DMS153 (cell line): ENCODE data around the gene UVSSA.
"Not testable (repeated sequence)": the region's sequence is repeated elsewhere in the genome, so short reads cannot be mapped to it uniquely, and the experiment has no call there.

Source experiments
- DNase-seq: peaks from one replicate; lab custom pipeline; 2025; lab: John Stamatoyannopoulos, UW

The UVSSA gene

DNA sequence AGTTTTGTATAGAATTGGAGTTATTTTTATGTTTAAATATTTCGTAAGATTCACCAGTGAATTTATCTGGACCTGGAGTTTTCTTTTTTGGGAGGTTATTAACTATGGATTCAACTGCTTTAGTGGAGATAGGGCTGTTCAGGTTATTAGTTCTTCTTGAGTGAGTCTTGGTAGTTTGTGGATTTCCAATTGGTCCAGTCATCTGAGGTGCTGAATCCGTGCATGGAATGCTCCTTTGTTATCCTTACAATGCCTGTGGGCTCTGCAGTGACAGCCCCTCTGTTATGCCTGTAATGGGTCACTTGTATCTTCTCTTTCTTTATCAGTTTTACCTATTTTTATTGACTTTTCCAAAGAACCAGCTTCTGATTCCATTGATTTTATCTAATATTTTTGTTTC is 74.6 kb downstream of the UVSSA start:
- no peak for DNase-seq

DNA sequence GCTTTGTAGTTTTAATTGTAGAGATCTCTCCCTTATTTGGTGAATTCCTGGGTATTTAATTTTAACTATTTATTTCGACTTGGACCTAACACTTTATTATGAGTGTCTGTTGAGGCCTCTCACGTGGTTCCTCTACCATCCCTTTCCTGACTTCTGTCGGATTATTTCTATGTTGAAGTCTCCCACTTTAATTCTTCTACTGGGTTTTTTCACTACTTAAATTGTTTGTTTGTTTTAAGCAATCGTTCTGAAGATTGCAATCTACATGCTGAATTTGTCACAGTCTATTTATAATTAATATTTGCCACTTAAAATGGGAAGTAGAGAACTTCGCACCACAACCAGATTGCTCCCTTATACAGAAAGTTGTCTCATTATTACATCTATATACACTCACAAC is 80.0 kb downstream of the UVSSA start:
- no peak for DNase-seq

DNA sequence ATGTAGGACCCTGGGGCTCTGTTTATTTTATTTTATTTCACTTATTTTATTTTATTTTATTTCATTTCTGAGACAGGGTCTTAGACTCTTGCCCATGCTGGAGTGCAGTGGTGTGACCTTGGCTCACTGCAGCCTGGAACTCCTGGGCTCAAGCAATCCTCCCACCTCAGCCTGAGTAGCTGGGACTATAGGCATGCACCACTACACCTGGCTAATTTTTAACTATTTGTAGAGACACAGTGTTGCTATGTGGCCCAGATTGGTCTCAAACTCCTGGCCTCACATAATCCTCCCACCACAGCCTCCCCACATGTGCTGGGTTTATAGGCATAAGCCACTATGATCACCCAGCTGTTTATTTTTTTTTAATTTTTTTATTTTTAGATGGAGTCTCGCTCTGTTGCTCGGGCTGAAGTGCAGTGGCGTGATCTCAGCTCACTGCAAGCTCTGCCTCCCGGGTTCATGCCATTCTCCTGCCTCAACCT is 96.7 kb downstream of the UVSSA start:
- DNase-seq = not testable (repeated sequence)
